Effector memory CD8-positive, alpha-beta T cell (primary cell): ENCODE results near the gene LMO7.

Experiments
- ATAC-seq: fragments of 150-1000 bp; cut with Tn5 transposase; replicated peaks from 2 replicates; pipeline ENCODE4 v1.10.0; 2021; ENCODE audit warnings: mild to moderate bottlenecking, moderate library complexity
- DNase-seq, 3 experiments: peaks; one replicate each; pipeline ENCODE4 v3.0.0; 2021
- H3K27ac Mint-ChIP-seq, 2 donors: one replicate each; pipeline ENCODE4 v1.8.0; 2022; ENCODE audit warnings: mild to moderate bottlenecking in 2 of 2, mixed read lengths in 2 of 2, moderate library complexity in 2 of 2
- H3K27me3 Mint-ChIP-seq, 2 donors: one replicate each; pipeline ENCODE4 v1.8.0; 2022; ENCODE audit warnings: mixed read lengths in 2 of 2
- H3K36me3 Mint-ChIP-seq: one replicate; pipeline ENCODE4 v1.8.0; 2022; ENCODE audit warnings: mild to moderate bottlenecking, moderate library complexity, mixed read lengths; ENCODE audit not compliant: insufficient read depth
- H3K4me1 Mint-ChIP-seq, 2 donors: one replicate each; pipeline ENCODE4 v1.8.0; 2022; ENCODE audit warnings: low read depth in 2 of 2, mixed read lengths in 2 of 2
- H3K4me3 Mint-ChIP-seq, 2 donors: one replicate each; pipeline ENCODE4 v1.8.0; 2022; ENCODE audit warnings: mild to moderate bottlenecking in 2 of 2, mixed read lengths in 2 of 2, moderate library complexity in 2 of 2
- H3K9me3 Mint-ChIP-seq, 2 donors: one replicate each; pipeline ENCODE4 v1.8.0; 2022; ENCODE audit warnings: mixed read lengths in 2 of 2

Gene LMO7

GRCh38 chr13:75855216-75855615 is 219.1 kb downstream of the LMO7 start:
- no peak for ATAC-seq
- no peak for DNase-seq
- Mint-ChIP-seq H3K4me1 (no peaks in the 10 kb centered on the region), H3K27me3 (no peaks in the 10 kb centered on the region), H3K9me3 (no peaks in the 10 kb centered on the region), H3K36me3 (peaks cover 2% of the 10 kb centered on the region), H3K4me3 (no peak overlapping the region), H3K27ac (no peak overlapping the region)

GRCh38 chr13:75855847-75856246 is 219.7 kb downstream of the LMO7 start:
- ATAC-seq, result no peak
- no peak overlapping the region for H3K4me3 Mint-ChIP-seq
- H3K4me1 Mint-ChIP-seq, result no peaks in the 10 kb centered on the region
- peaks cover 2% of the 10 kb centered on the region for H3K36me3 Mint-ChIP-seq
- no peaks in the 10 kb centered on the region for H3K27me3 Mint-ChIP-seq
- DNase-seq, result no peak
- H3K27ac Mint-ChIP-seq, result no peak overlapping the region
- no peaks in the 10 kb centered on the region for H3K9me3 Mint-ChIP-seq

GRCh38 chr13:75857291-75857690 is 221.2 kb downstream of the LMO7 start:
- no peak for ATAC-seq
- no peaks in the 10 kb centered on the region for H3K27me3 Mint-ChIP-seq
- H3K27ac Mint-ChIP-seq, result no peak overlapping the region
- no peak overlapping the region for H3K4me3 Mint-ChIP-seq
- H3K9me3 Mint-ChIP-seq, result no peaks in the 10 kb centered on the region
- peaks cover 2% of the 10 kb centered on the region for H3K36me3 Mint-ChIP-seq
- no peaks in the 10 kb centered on the region for H3K4me1 Mint-ChIP-seq
- no peak for DNase-seq

GRCh38 chr13:75860935-75861334 is 224.8 kb downstream of the LMO7 start:
- Mint-ChIP-seq H3K9me3 (no peaks in the 10 kb centered on the region), H3K4me3 (no peak overlapping the region), H3K27ac (no peak overlapping the region), H3K4me1 (no peaks in the 10 kb centered on the region), H3K27me3 (no peaks in the 10 kb centered on the region), H3K36me3 (no peaks in the 10 kb centered on the region)
- DNase-seq, result no peak
- ATAC-seq, result no peak

GRCh38 chr13:75861786-75862185 is 225.7 kb downstream of the LMO7 start:
- Mint-ChIP-seq H3K4me3 (no peak overlapping the region), H3K4me1 (no peaks in the 10 kb centered on the region), H3K36me3 (no peaks in the 10 kb centered on the region), H3K27ac (no peak overlapping the region), H3K9me3 (no peaks in the 10 kb centered on the region), H3K27me3 (peaks cover 0 to 3% of the 10 kb centered on the region in 2 donors)
- DNase-seq, result no peak
- ATAC-seq, result no peak

GRCh38 chr13:75864718-75865117 is 228.6 kb downstream of the LMO7 start:
- no peak for DNase-seq
- H3K4me1 Mint-ChIP-seq, result peaks cover 2% of the 10 kb centered on the region in 2 donors
- H3K9me3 Mint-ChIP-seq, result no peaks in the 10 kb centered on the region
- H3K36me3 Mint-ChIP-seq, result no peaks in the 10 kb centered on the region
- no peak overlapping the region for H3K4me3 Mint-ChIP-seq
- peaks cover 0 to 6% of the 10 kb centered on the region in 2 donors for H3K27me3 Mint-ChIP-seq
- no peak overlapping the region for H3K27ac Mint-ChIP-seq
- ATAC-seq, result no peak

GRCh38 chr13:75867379-75868117 is 231.4 kb downstream of the LMO7 start:
- peaks cover 0 to 20% of the 10 kb centered on the region in 2 donors for H3K27me3 Mint-ChIP-seq

GRCh38 chr13:75869981-75870380 is 233.9 kb downstream of the LMO7 start:
- H3K27ac Mint-ChIP-seq, result peak overlapping the region; percentile 45 to 83
- H3K36me3 Mint-ChIP-seq, result no peaks in the 10 kb centered on the region
- peak overlapping the region; percentile 54 to 65 for H3K4me3 Mint-ChIP-seq
- peaks cover 7 to 8% of the 10 kb centered on the region in 2 donors for H3K4me1 Mint-ChIP-seq
- DNase-seq (peak in 2 of 3 experiments; percentile 7), ATAC-seq (peak; percentile 92)
- H3K9me3 Mint-ChIP-seq, result no peaks in the 10 kb centered on the region
- peaks cover 0 to 20% of the 10 kb centered on the region in 2 donors for H3K27me3 Mint-ChIP-seq

More at GRCh38 chr13:75867379-75868117, 231.4 kb downstream of the LMO7 start:
- peaks cover 7 to 8% of the 10 kb centered on the region in 2 donors for H3K4me1 Mint-ChIP-seq
- DNase-seq (no peak), ATAC-seq (no peak)
- H3K27ac Mint-ChIP-seq, result no peak overlapping the region
- no peaks in the 10 kb centered on the region for H3K36me3 Mint-ChIP-seq
- H3K4me3 Mint-ChIP-seq, result no peak overlapping the region
- H3K9me3 Mint-ChIP-seq, result no peaks in the 10 kb centered on the region

- ATAC-seq (peak; percentile 59), DNase-seq (peak in 2 of 3 experiments; percentile 9 to 18)
- H3K4me3 Mint-ChIP-seq, result peak overlapping the region; percentile 54 to 65
These were observed 234.3 kb downstream of the LMO7 start for GRCh38 chr13:75870397-75870903.

GRCh38 chr13:75871059-75871458 is 234.9 kb downstream of the LMO7 start:
- Mint-ChIP-seq H3K4me1 (peaks cover 9 to 10% of the 10 kb centered on the region in 2 donors), H3K27ac (peak overlapping the region in 1 of 2 donors; percentile 44), H3K36me3 (no peaks in the 10 kb centered on the region), H3K9me3 (no peaks in the 10 kb centered on the region), H3K27me3 (peaks cover 0 to 20% of the 10 kb centered on the region in 2 donors), H3K4me3 (peak overlapping the region in 1 of 2 donors; percentile 4)
- DNase-seq, result no peak
- no peak for ATAC-seq

More at GRCh38 chr13:75870397-75870903, 234.3 kb downstream of the LMO7 start:
- Mint-ChIP-seq H3K9me3 (no peaks in the 10 kb centered on the region), H3K36me3 (no peaks in the 10 kb centered on the region), H3K4me1 (peaks cover 7 to 8% of the 10 kb centered on the region in 2 donors), H3K27me3 (peaks cover 0 to 20% of the 10 kb centered on the region in 2 donors), H3K27ac (peak overlapping the region; percentile 45 to 83)

- Mint-ChIP-seq H3K27me3 (peaks cover 9 to 25% of the 10 kb centered on the region in 2 donors), H3K27ac (no peak overlapping the region), H3K4me3 (no peak overlapping the region), H3K9me3 (no peaks in the 10 kb centered on the region), H3K4me1 (peaks cover 12 to 13% of the 10 kb centered on the region in 2 donors), H3K36me3 (no peaks in the 10 kb centered on the region)
- DNase-seq (no peak), ATAC-seq (no peak)
These were observed 236.8 kb downstream of the LMO7 start for GRCh38 chr13:75872980-75873379.

- no peak overlapping the region for H3K4me3 Mint-ChIP-seq
- no peak overlapping the region for H3K27ac Mint-ChIP-seq
- DNase-seq (no peak), ATAC-seq (no peak)
- H3K36me3 Mint-ChIP-seq, result no peaks in the 10 kb centered on the region
- no peaks in the 10 kb centered on the region for H3K9me3 Mint-ChIP-seq
- peaks cover 9 to 29% of the 10 kb centered on the region in 2 donors for H3K27me3 Mint-ChIP-seq
- H3K4me1 Mint-ChIP-seq, result peaks cover 12 to 13% of the 10 kb centered on the region in 2 donors
These were observed 237.4 kb downstream of the LMO7 start for GRCh38 chr13:75873494-75873893.

GRCh38 chr13:75875450-75875849 is 239.3 kb downstream of the LMO7 start:
- no peak for ATAC-seq
- Mint-ChIP-seq H3K36me3 (no peaks in the 10 kb centered on the region), H3K4me1 (peaks cover 6 to 10% of the 10 kb centered on the region in 2 donors), H3K4me3 (peak overlapping the region in 1 of 2 donors; percentile 18), H3K27ac (no peak overlapping the region), H3K9me3 (no peaks in the 10 kb centered on the region), H3K27me3 (peaks cover 9 to 34% of the 10 kb centered on the region in 2 donors)
- no peak for DNase-seq
